D341Med (cell line): ENCODE data around the gene PDZD11.
"Not testable (repeated sequence)": the region's sequence is repeated elsewhere in the genome, so short reads cannot be mapped to it uniquely, and the experiment has no call there.

Source experiments
- DNase-seq: peaks from one replicate; pipeline ENCODE4 v3.0.0; 2012; ENCODE audit warnings: low spot score

The PDZD11 gene

GRCh38 chrX:70257423-70258288 lies 32.1 kb downstream of the PDZD11 start:
- no peak for DNase-seq

- DNase-seq: no peak
Measured at GRCh38 chrX:70255452-70255851, 34.3 kb downstream of the PDZD11 start.

DNA sequence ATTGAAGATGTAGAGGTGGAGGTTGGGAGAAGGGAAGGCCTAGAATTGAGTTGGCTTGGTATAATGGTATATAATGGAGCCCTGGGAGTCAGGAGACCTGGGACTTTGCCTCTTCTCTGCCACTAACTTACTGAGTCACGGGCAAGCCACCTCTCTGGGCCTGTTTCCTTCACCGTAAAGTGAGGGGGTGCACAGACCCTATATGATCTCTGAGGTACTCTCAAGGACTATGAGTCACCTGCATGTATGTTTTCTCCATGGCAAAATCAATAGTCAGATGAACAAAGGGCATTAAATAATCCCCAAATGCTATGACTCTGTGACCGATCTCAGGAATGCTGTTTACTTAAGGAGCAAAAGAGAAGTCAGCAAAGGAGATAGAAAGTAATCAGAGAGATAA lies 34.8 kb downstream of the PDZD11 start:
- no peak for DNase-seq

DNA sequence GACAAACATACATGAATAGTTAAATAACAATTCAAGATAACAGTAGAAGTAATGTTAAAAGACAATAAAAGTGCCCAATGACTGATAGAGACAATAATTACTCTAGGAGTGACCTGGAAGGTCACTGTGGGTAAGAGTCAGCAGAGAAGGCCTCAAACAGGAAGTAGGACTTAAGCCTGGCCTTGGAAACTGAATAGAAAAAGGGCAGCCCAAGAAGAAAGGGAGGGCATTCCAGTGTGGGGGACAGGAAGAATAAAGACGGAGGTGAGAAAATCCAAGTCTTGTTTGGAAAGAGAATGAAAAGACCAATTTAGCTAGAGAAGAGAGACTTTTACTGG lies 35.7 kb downstream of the PDZD11 start:
- DNase-seq: no peak

GRCh38 chrX:70253377-70254062 lies 36.2 kb downstream of the PDZD11 start:
- no peak for DNase-seq

- DNase-seq: no peak
Measured at GRCh38 chrX:70252491-70252890, 37.2 kb downstream of the PDZD11 start.

DNA sequence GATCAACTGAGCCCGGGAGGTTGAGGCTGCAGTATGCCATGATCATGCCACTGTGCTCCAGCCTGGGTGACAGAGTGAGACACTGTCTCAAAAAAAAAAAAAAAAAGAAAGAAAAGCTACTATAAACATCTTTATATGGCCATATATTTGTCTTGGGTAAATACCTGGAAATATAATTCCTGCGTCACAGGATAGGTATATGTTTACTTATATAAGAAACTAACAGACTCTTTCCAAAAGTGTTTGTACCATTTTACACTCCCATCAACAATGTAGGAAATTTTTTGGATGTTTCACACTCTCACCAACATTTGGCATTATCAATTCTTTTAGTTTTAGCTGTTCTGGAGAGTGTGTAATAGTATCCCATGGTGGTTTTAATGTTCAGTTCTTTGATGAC lies 42.5 kb downstream of the PDZD11 start:
- DNase-seq: no peak

- DNase-seq: no peak
Measured at GRCh38 chrX:70244881-70245280, 44.8 kb downstream of the PDZD11 start.

GRCh38 chrX:70243601-70244000 lies 46.1 kb downstream of the PDZD11 start:
- not testable (repeated sequence) for DNase-seq

- no peak for DNase-seq
Measured at GRCh38 chrX:70241501-70241900, 48.2 kb downstream of the PDZD11 start.

DNA sequence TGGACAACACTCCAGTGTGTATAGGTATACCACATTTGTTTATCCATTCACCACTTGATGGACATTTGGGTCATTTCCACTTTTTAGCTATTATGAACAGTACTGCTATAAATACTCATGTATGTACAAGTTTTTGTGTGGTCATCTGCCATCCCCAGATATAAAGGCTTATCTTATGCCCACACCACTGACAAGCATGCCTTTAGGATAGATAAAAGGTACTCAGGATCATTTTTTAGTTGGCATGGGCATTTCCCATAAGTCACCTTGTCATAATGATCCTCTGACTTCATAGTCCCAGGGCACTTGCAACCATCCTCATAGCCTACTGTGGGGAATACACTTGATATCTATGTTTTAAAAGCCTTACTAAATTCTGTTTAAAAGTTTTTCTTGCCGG lies 49.0 kb downstream of the PDZD11 start:
- no peak for DNase-seq
